ENCODE measurements around the gene MAP3K12.

The MAP3K12 gene

GRCh38 chr12:53514628-53515290 lies 15.5 kb upstream of the MAP3K12 start:
- Histone ChIP-seq H3K36me3 (peaks cover 97% of the 10 kb centered on the region), H3K9me3 (no peaks in the 10 kb centered on the region), H3K27me3 (no peaks in the 10 kb centered on the region), H3K4me3 (ENCODE audit: low read depth in 1 of 2, low read length in 1 of 2) (no peak overlapping the region), H3K27ac (no peak overlapping the region), H3K4me1 (ENCODE audit: control insufficient read depth in 1 of 2, insufficient read depth in 1 of 2, low read depth in 1 of 2, low read length in 1 of 2) (no peaks in the 10 kb centered on the region)
- TF ChIP-seq, protein P1, sequence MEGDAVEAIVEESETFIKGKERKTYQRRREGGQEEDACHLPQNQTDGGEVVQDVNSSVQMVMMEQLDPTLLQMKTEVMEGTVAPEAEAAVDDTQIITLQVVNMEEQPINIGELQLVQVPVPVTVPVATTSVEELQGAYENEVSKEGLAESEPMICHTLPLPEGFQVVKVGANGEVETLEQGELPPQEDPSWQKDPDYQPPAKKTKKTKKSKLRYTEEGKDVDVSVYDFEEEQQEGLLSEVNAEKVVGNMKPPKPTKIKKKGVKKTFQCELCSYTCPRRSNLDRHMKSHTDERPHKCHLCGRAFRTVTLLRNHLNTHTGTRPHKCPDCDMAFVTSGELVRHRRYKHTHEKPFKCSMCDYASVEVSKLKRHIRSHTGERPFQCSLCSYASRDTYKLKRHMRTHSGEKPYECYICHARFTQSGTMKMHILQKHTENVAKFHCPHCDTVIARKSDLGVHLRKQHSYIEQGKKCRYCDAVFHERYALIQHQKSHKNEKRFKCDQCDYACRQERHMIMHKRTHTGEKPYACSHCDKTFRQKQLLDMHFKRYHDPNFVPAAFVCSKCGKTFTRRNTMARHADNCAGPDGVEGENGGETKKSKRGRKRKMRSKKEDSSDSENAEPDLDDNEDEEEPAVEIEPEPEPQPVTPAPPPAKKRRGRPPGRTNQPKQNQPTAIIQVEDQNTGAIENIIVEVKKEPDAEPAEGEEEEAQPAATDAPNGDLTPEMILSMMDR (IDR thresholded peaks at IDR 0.05), result no peak

- H3K36me3 ChIP-seq, result peaks cover 88% of the 10 kb centered on the region
- TF ChIP-seq, protein P1 (IDR thresholded peaks at IDR 0.05), result no peak
- H3K27ac ChIP-seq, result no peak overlapping the region
- no peak overlapping the region for H3K4me3 ChIP-seq (ENCODE audit: low read depth in 1 of 2, low read length in 1 of 2)
- H3K27me3 ChIP-seq, result no peaks in the 10 kb centered on the region
- H3K9me3 ChIP-seq, result no peaks in the 10 kb centered on the region
- peaks cover 0 to 4% of the 10 kb centered on the region in 2 experiments for H3K4me1 ChIP-seq (ENCODE audit: control insufficient read depth in 1 of 2, insufficient read depth in 1 of 2, low read depth in 1 of 2, low read length in 1 of 2)
Observed at GRCh38 chr12:53513712-53514410, 14.6 kb upstream of the MAP3K12 start.

DNA sequence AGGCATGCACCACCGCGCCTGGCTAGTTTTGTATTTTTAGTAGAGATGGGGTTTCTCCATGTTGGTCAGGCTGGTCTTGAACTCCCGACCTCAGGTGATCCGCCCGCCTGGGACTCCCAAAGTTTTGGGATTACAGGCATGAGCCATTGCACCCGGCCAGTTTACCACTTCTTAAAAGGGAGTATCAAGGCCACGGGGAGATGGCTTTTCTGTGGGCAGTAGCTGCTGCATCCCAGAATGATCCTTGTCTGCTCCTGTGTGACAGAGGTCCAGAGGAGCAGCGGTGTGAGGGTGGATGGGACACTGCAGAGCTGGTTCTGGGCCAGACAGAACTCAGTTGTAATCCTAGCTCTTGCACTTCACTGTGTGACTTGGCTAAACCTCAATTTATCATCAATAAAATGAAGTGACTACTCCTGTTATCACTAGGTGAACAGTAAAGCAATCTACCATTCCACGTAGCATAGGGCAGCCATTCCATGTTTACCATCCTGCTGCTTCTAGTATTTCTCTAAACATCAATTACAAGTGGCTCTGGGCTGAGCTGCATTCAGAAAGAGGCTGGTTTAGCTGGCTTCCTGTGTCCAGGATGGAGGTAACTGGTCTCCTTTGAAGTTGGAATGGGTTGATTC lies 11.0 kb upstream of the MAP3K12 start:
- TF ChIP-seq, protein P1 (IDR thresholded peaks at IDR 0.05), result no peak
- Histone ChIP-seq H3K4me1 (ENCODE audit: control insufficient read depth in 1 of 2, insufficient read depth in 1 of 2, low read depth in 1 of 2, low read length in 1 of 2) (peaks cover 7 to 10% of the 10 kb centered on the region in 2 experiments), H3K27ac (no peak overlapping the region), H3K27me3 (no peaks in the 10 kb centered on the region), H3K36me3 (peaks cover 61% of the 10 kb centered on the region), H3K9me3 (no peaks in the 10 kb centered on the region), H3K4me3 (ENCODE audit: low read depth in 1 of 2, low read length in 1 of 2) (no peak overlapping the region)

DNA sequence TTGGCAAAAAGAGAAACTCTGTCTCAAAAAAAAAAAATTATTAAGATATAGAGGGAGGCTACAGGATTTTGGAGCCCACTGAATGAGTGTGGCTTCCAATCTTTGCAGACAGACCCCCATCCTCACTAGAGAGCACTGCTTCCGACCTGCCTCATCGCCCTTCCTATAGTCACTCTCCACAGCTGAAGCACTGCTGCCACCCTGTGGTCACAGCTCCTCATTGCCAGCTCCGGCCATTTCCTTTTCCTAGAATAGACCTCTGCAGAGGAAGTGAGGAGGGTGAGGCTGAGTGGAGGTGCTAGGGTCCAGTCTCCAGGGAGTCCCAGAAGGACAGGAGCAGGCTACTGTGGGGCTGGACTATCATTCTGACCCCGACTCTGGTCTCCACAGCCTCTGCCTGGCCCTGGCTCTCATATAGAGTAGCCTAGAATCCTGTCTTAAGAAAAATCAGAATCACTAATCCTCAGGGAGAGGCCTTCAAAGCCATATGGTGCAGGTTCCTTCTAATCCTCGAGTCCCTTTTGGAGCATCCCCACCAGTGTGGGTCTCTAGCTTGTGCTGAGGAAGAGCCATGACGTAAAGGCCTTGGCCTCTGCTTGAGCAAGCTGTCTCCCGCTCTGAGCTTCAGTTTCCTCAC lies 9.4 kb upstream of the MAP3K12 start:
- no peaks in the 10 kb centered on the region for H3K27me3 ChIP-seq
- H3K9me3 ChIP-seq, result no peaks in the 10 kb centered on the region
- peak overlapping the region; percentile 30 for H3K27ac ChIP-seq
- H3K36me3 ChIP-seq, result peaks cover 44% of the 10 kb centered on the region
- H3K4me1 ChIP-seq (ENCODE audit: control insufficient read depth in 1 of 2, insufficient read depth in 1 of 2, low read depth in 1 of 2, low read length in 1 of 2), result peaks cover 7 to 10% of the 10 kb centered on the region in 2 experiments
- TF ChIP-seq, protein P1 (IDR thresholded peaks at IDR 0.05), result peak; percentile 96
- no peak overlapping the region for H3K4me3 ChIP-seq (ENCODE audit: low read depth in 1 of 2, low read length in 1 of 2)

- Histone ChIP-seq H3K36me3 (peaks cover 33% of the 10 kb centered on the region), H3K4me1 (ENCODE audit: control insufficient read depth in 1 of 2, insufficient read depth in 1 of 2, low read depth in 1 of 2, low read length in 1 of 2) (peaks cover 7 to 10% of the 10 kb centered on the region in 2 experiments), H3K27me3 (no peaks in the 10 kb centered on the region), H3K4me3 (ENCODE audit: low read depth in 1 of 2, low read length in 1 of 2) (no peak overlapping the region), H3K9me3 (no peaks in the 10 kb centered on the region), H3K27ac (no peak overlapping the region)
- TF ChIP-seq, protein P1 (IDR thresholded peaks at IDR 0.05), result no peak
Observed at GRCh38 chr12:53507603-53507885, 8.3 kb upstream of the MAP3K12 start.

Measured in neutrophil (primary cell).